Measurements from ENCODE around the gene CAP2.

DNA sequence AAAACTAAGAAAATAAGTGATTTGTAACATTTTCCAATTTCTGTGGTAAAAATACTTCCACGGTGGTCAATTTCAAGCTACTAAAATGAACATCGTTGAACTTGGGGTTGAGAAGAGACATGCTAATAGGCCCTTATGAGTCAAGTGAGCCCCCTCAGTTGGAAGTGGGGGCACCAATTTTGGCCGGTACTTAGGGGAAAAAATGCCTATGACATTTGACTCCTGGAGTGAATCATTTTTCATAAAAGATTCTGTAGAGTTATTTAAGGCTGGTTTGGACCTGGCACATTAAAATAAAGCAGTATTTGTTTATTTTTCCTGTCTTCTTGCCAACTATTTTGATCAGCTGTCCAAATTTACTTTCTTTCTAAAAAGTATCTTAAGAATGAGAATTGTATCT, 32.4 kb upstream of the CAP2 start:
- TF ChIP-seq, protein P1, sequence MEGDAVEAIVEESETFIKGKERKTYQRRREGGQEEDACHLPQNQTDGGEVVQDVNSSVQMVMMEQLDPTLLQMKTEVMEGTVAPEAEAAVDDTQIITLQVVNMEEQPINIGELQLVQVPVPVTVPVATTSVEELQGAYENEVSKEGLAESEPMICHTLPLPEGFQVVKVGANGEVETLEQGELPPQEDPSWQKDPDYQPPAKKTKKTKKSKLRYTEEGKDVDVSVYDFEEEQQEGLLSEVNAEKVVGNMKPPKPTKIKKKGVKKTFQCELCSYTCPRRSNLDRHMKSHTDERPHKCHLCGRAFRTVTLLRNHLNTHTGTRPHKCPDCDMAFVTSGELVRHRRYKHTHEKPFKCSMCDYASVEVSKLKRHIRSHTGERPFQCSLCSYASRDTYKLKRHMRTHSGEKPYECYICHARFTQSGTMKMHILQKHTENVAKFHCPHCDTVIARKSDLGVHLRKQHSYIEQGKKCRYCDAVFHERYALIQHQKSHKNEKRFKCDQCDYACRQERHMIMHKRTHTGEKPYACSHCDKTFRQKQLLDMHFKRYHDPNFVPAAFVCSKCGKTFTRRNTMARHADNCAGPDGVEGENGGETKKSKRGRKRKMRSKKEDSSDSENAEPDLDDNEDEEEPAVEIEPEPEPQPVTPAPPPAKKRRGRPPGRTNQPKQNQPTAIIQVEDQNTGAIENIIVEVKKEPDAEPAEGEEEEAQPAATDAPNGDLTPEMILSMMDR (conservative IDR thresholded peaks at IDR 0.05 in 1 of 2, IDR thresholded peaks at IDR 0.05 in 1 of 2; ENCODE audit: low read depth in 1 of 2, low read length in 2 of 2), result no peak
- no peak for TF ChIP-seq EZH2 (IDR thresholded peaks at IDR 0.05; ENCODE audit: low read length, missing control alignments)
